Prostate gland (tissue), 2 donors: ENCODE results near the gene SLC22A16. TPM values are rescaled to one million over a fixed set of nuclear protein-coding genes. Genes with fewer than 3 reads are reported as not detected.

Experiments used
- DNase-seq: peaks from one replicate; pipeline ENCODE4 v3.0.0-alpha.2; 2019; ENCODE audit warnings: low spot score
- H3K27ac ChIP-seq, 2 donors: fragments of 200-600 bp; sonication (generic); 2 replicates each; pipeline ENCODE4 v1.5.1; 2017 to 2019
- H3K27me3 ChIP-seq: fragments of 200-600 bp; sonication (generic); replicated peaks from 2 replicates; pipeline ENCODE4 v1.5.1; 2019; ENCODE audit not compliant: insufficient read depth
- H3K36me3 ChIP-seq, 2 donors: fragments of 200-600 bp; sonication (generic); 1 replicate in 1 of 2; 2 replicates in 1 of 2; pipeline versions ENCODE4 v1.5.1 to v1.8.1; 2017 to 2019
- H3K4me1 ChIP-seq: fragments of 200-600 bp; sonication (generic); replicated peaks from 2 replicates; pipeline ENCODE4 v1.5.1; 2019
- H3K4me3 ChIP-seq, 2 donors: fragments of 200-600 bp; sonication (generic); 2 replicates each; pipeline ENCODE4 v1.5.1; 2017 to 2019
- H3K9me3 ChIP-seq: fragments of 200-600 bp; sonication (generic); 2 replicates; pipeline ENCODE4 v1.5.1; 2017
- POLR2A ChIP-seq: fragments of 450-650 bp; IDR thresholded peaks from one replicate; pipeline ENCODE4 v1.6.1; 2016; ENCODE audit warnings: antibody characterized with exemption, mild to moderate bottlenecking
- POLR2AphosphoS5 ChIP-seq: sonication (generic); formaldehyde crosslinking; IDR thresholded peaks from one replicate; pipeline ENCODE4 v1.6.1; 2017; ENCODE audit warnings: antibody characterized with exemption
- WGBS: methylation state at CpG from one replicate; pipeline ENCODE4 v1.1.5; 2018; 5-methylcytosine and 5-hydroxymethylcytosine counted together
- intact Hi-C: fragments of 100-400 bp; cut with DNase I; formaldehyde crosslinking; loops from one replicate; pipeline ENCODE4 v1.14.2; 2022
- total RNA-seq, 2 donors: library from RNA; depleted of rRNA; stranded (reverse); fragments of >200 nt; gene quantifications; one replicate each; pipeline ENCODE4 v1.1.0, GENCODE V29; 2016
- TF ChIP-seq, protein P1 (sequence below), 4 experiments: fragments of 200-600 bp in 2 of 4; fragments of 450-650 bp in 2 of 4; sonication (generic) in 2 of 4; IDR thresholded peaks; 1 replicate in 3 of 4; 2 replicates in 1 of 4; pipeline ENCODE4 v1.5.1; 2016 to 2019; ENCODE audit warnings: antibody characterized with exemption in 4 of 4, mild to moderate bottlenecking in 2 of 4, moderate library complexity in 2 of 4

SLC22A16 gene
- total RNA-seq, 2 donors from 2014 or later: 2.7 TPM; not detected in 1

DNA sequence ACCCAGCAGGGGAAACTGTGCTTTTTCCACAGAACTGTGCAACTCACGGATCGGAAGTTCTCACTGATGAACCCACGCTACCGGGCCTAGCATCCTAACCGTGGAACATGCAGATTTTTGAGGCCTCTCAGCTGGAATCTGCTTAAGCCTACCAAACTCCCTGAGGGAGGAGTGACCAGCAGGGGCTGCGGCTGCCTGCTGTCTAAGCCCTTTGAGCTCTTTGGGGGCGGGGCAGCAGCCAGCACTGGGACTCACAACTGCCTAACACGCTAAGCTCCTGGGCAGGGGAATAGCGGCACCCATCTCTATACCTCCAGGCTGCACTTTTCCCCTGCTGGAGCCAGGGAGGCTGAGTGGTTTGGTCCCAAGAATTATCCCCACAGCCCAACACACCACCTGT is 97.9 kb downstream of the SLC22A16 start:
- intact Hi-C loops: no loop called here
- WGBS: 81% methylated on average over 9 of the region's 9 CpGs
- no peak for TF ChIP-seq POLR2A
- no peak for TF ChIP-seq POLR2AphosphoS5
- TF ChIP-seq, protein P1, sequence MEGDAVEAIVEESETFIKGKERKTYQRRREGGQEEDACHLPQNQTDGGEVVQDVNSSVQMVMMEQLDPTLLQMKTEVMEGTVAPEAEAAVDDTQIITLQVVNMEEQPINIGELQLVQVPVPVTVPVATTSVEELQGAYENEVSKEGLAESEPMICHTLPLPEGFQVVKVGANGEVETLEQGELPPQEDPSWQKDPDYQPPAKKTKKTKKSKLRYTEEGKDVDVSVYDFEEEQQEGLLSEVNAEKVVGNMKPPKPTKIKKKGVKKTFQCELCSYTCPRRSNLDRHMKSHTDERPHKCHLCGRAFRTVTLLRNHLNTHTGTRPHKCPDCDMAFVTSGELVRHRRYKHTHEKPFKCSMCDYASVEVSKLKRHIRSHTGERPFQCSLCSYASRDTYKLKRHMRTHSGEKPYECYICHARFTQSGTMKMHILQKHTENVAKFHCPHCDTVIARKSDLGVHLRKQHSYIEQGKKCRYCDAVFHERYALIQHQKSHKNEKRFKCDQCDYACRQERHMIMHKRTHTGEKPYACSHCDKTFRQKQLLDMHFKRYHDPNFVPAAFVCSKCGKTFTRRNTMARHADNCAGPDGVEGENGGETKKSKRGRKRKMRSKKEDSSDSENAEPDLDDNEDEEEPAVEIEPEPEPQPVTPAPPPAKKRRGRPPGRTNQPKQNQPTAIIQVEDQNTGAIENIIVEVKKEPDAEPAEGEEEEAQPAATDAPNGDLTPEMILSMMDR (IDR thresholded peaks at IDR 0.05): no peak
- no peaks in the 10 kb centered on the region for H3K36me3 ChIP-seq
- no peaks in the 10 kb centered on the region for H3K9me3 ChIP-seq
- H3K27ac ChIP-seq: no peak overlapping the region
- H3K4me3 ChIP-seq: no peak overlapping the region
- DNase-seq: no peak
- no peaks in the 10 kb centered on the region for H3K27me3 ChIP-seq
- H3K4me1 ChIP-seq: no peaks in the 10 kb centered on the region

Other genes starting within 250 kb of the SLC22A16 start
- gene METTL24, start 118.3 kb downstream of the SLC22A16 start, total RNA-seq: 1 to 10 TPM in 1 of 2 donors, under 1 TPM in 1; 0.96 to 3.0 TPM
- gene DDO, start 61.0 kb downstream of the SLC22A16 start, total RNA-seq: 1 to 10 TPM in 1 of 2 donors, under 1 TPM in 1; 0.41 to 2.1 TPM